Measurements from ENCODE around the gene ADCY7. TPM values are rescaled to one million over a fixed set of nuclear protein-coding genes. Genes with fewer than 3 reads are reported as not detected.

The ADCY7 gene
- total RNA-seq, 2 donors from 2014 or later = 67.5 to 97.1 TPM

DNA sequence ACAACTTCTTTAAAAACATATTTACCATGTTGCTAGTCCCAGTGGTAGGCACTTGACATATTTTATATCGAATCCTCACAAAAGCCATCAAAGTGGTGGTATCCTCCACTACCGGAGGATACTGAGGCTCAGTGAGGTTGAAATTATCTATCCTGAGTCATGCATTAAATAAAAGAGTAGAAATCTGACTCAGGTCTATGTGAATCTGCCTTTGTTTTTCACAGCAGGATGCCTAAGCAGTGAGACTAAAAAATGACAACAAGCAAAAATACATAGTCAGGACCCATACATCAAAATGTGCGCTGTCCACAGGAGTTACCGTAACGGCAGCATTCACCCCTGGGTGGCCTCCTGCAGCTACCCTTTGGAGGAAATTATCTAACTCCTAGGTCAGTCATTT lies 84.8 kb downstream of the ADCY7 start:
- peaks cover 4 to 8% of the 10 kb centered on the region in 2 donors for H3K9me3 Mint-ChIP-seq

GRCh38 chr16:50351952-50352351 lies 85.6 kb downstream of the ADCY7 start:
- peak overlapping the region in 1 of 2 donors; percentile 0 for H3K4me3 Mint-ChIP-seq
- peaks cover 21 to 39% of the 10 kb centered on the region in 2 donors for H3K36me3 Mint-ChIP-seq (ENCODE audit: insufficient read depth in 2 of 2)
- peaks cover 5% of the 10 kb centered on the region for H3K4me1 Mint-ChIP-seq (ENCODE audit: low read depth)
- H3K27ac Mint-ChIP-seq = peak overlapping the region; percentile 2
- no peaks in the 10 kb centered on the region for H3K27me3 Mint-ChIP-seq (ENCODE audit: low read depth)
- H3K9me3 Mint-ChIP-seq = peaks cover 4 to 8% of the 10 kb centered on the region in 2 donors
- DNase-seq = no peak
- ATAC-seq (replicated peaks in 1 of 2) = peak; percentile 56 to 97

More for the DNA sequence above, 84.8 kb downstream of the ADCY7 start:
- Mint-ChIP-seq H3K27me3 (ENCODE audit: low read depth) (no peaks in the 10 kb centered on the region), H3K4me1 (ENCODE audit: low read depth) (peaks cover 5% of the 10 kb centered on the region), H3K4me3 (no peak overlapping the region), H3K36me3 (ENCODE audit: insufficient read depth in 2 of 2) (peaks cover 27 to 41% of the 10 kb centered on the region in 2 donors), H3K27ac (no peak overlapping the region)
- ATAC-seq (replicated peaks in 1 of 2) (no peak), DNase-seq (no peak)

- H3K36me3 Mint-ChIP-seq (ENCODE audit: insufficient read depth in 2 of 2) = peaks cover 11 to 27% of the 10 kb centered on the region in 2 donors
- no peak for ATAC-seq (replicated peaks in 1 of 2)
- H3K27me3 Mint-ChIP-seq (ENCODE audit: low read depth) = no peaks in the 10 kb centered on the region
- H3K4me3 Mint-ChIP-seq = no peak overlapping the region
- no peak overlapping the region for H3K27ac Mint-ChIP-seq
- H3K9me3 Mint-ChIP-seq = peaks cover 2 to 4% of the 10 kb centered on the region in 2 donors
- H3K4me1 Mint-ChIP-seq (ENCODE audit: low read depth) = peaks cover 5% of the 10 kb centered on the region
- DNase-seq = no peak
Measured at GRCh38 chr16:50354082-50354481, 87.7 kb downstream of the ADCY7 start.

- peak overlapping the region; percentile 9 for H3K27ac Mint-ChIP-seq
- peaks cover 13% of the 10 kb centered on the region for H3K4me1 Mint-ChIP-seq (ENCODE audit: low read depth)
- H3K36me3 Mint-ChIP-seq (ENCODE audit: insufficient read depth in 2 of 2) = peaks cover 10 to 23% of the 10 kb centered on the region in 2 donors
- no peak overlapping the region for H3K4me3 Mint-ChIP-seq
- ATAC-seq (replicated peaks in 1 of 2) (no peak), DNase-seq (no peak)
- no peaks in the 10 kb centered on the region for H3K27me3 Mint-ChIP-seq (ENCODE audit: low read depth)
- no peaks in the 10 kb centered on the region for H3K9me3 Mint-ChIP-seq
Measured at GRCh38 chr16:50354629-50355456, 88.5 kb downstream of the ADCY7 start.

DNA sequence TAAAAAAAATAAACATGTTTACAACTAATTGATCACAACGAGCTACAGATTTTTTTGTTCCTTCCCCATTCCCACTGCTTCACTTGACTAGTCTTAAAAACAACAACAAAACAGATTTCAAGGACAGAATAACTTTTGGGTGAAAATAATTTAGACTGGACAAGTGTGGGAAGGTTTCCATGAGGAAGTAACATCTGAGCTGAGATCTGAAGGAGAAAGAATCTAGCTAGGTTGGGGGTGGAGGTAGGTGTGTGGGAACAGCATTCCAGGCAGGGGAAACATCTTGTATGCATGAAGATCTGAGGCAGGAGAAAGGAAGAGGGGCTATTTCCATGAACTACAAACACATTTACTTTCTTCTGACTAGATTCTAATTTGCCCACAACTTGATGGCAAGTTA lies 93.3 kb downstream of the ADCY7 start:
- no peaks in the 10 kb centered on the region for H3K9me3 Mint-ChIP-seq
- H3K4me1 Mint-ChIP-seq (ENCODE audit: low read depth) = peaks cover 32% of the 10 kb centered on the region
- no peak for ATAC-seq (replicated peaks in 1 of 2)
- no peaks in the 10 kb centered on the region for H3K27me3 Mint-ChIP-seq (ENCODE audit: low read depth)
- H3K27ac Mint-ChIP-seq = peak overlapping the region; percentile 77
- no peak for DNase-seq
- peaks cover 8 to 20% of the 10 kb centered on the region in 2 donors for H3K36me3 Mint-ChIP-seq (ENCODE audit: insufficient read depth in 2 of 2)
- peak overlapping the region in 1 of 2 donors; percentile 39 for H3K4me3 Mint-ChIP-seq

DNA sequence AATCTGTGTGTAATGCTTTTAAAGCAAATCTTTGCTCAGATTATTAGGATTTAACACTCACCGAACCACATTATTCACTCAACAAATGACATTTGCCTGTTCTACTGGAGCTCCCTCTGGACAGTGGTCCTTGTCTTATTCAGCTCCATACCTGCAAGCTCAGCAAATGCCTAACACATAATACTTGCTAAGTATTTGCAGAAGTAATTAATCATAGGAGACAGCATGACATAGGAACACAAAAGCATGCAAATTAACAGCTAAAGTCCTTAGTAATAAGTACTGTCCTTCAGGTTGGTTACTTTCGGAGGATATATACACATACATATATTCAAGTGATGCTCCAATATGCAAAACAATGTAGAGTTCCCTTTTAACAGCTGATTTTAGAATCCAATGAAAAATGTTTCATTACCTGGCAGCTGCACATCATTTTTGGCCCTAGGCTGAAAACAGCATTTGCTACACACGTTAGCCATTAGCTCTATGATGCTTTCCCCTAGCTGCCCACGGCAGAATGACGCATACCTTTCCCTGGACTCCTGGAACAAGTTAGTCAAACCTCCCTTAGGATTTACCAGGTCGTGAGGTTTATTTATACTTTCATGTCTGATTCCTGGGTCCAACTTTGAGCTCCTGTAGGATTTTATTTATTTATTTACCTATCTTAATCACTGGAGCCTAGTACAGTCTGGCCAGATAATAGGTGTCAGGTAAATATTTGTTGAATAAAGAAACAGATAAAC lies 93.9 kb downstream of the ADCY7 start:
- ATAC-seq (replicated peaks in 1 of 2) (no peak), DNase-seq (no peak)
- Mint-ChIP-seq H3K9me3 (no peaks in the 10 kb centered on the region), H3K4me1 (ENCODE audit: low read depth) (peaks cover 38% of the 10 kb centered on the region), H3K27ac (peak overlapping the region; percentile 77), H3K27me3 (ENCODE audit: low read depth) (no peaks in the 10 kb centered on the region), H3K36me3 (ENCODE audit: insufficient read depth in 2 of 2) (peaks cover 6 to 18% of the 10 kb centered on the region in 2 donors), H3K4me3 (no peak overlapping the region)

DNA sequence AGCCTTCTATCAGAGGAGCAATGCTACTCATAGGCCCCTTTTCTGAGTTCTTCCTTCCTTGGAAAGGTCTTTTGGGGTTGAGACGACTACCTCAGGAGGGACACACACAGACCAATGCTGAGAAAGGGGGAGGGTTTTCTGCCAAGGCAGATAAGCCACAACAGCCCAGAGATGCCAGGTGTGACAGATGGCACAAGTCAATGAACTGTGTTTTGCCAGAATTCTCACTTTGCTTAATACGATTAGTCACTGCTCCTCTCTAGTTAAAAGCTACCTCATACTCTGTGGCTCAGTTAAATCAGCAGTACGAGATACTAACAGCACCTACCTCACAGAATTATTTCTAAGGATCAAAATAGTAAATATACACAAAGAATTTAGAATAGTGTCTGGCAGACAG lies 94.4 kb downstream of the ADCY7 start:
- H3K4me3 Mint-ChIP-seq = no peak overlapping the region
- peaks cover 5 to 16% of the 10 kb centered on the region in 2 donors for H3K36me3 Mint-ChIP-seq (ENCODE audit: insufficient read depth in 2 of 2)
- no peak for DNase-seq
- H3K27ac Mint-ChIP-seq = peak overlapping the region; percentile 18
- H3K27me3 Mint-ChIP-seq (ENCODE audit: low read depth) = no peaks in the 10 kb centered on the region
- H3K9me3 Mint-ChIP-seq = no peaks in the 10 kb centered on the region
- ATAC-seq (replicated peaks in 1 of 2) = peak in 1 of 2 donors; percentile 50
- peaks cover 44% of the 10 kb centered on the region for H3K4me1 Mint-ChIP-seq (ENCODE audit: low read depth)

DNA sequence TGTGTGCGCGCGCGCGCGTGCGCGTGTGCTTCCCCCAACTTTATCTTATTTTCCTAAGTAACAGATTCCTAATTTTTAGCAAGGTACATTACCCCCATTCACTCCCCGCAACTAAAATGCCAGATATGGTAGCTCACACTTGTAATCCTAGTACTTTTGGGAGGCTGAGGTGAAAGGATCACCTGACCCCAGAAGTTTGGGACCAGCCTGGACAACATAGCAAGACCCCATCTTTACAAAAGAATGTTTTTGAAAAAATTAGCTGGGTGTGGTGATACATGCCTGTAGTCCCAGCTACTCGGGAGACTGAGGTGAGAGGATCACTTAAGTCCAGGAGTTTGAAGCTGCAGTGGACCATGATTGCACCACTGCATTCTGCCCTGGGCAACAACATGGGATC lies 97.3 kb downstream of the ADCY7 start:
- Mint-ChIP-seq H3K36me3 (ENCODE audit: insufficient read depth in 2 of 2) (peaks cover 8 to 24% of the 10 kb centered on the region in 2 donors), H3K9me3 (no peaks in the 10 kb centered on the region), H3K27ac (no peak overlapping the region), H3K27me3 (ENCODE audit: low read depth) (no peaks in the 10 kb centered on the region), H3K4me1 (ENCODE audit: low read depth) (peaks cover 67% of the 10 kb centered on the region), H3K4me3 (no peak overlapping the region)
- ATAC-seq (replicated peaks in 1 of 2) (no peak), DNase-seq (no peak)

DNA sequence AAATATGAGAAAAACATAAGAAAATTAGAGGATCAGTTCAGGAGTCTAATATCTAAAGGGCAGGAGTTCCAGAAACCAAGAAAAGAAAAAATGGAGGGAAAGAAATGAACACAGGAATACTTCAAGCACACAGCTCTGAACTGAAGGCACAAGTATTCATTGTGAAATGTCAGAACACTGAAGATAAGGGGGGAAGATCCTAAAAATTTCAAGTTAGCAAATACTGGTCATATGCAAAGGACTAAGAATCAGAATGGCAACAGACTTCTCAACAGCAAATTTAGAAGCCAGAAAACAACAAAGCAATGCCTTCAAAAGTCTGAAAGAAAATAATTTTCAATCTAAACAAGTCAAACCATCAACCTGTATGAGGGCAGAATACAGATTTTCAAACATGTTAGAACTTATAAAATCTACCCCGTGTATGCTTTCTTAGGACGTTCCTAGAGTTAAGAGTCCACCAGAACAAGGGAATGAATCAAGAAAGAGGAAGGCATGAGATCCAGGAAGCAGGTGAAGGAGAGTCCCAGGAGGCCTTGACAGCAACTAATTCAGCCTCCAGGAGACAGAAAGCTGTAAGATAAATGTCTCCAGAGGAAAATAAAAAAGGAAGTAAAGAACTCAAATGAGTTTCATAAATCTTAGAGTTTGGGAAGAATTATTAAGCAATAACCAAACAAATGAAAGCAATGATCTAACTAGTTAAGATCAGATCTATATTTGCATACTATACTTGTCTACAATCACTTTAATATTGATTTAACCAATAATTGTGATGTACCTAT lies 99.6 kb downstream of the ADCY7 start:
- Mint-ChIP-seq H3K4me1 (ENCODE audit: low read depth) (peaks cover 68% of the 10 kb centered on the region), H3K27ac (peak overlapping the region; percentile 72)
- ATAC-seq (replicated peaks in 1 of 2) = no peak

More for the DNA sequence above, 99.6 kb downstream of the ADCY7 start:
- Mint-ChIP-seq H3K27me3 (ENCODE audit: low read depth) (no peaks in the 10 kb centered on the region), H3K9me3 (no peaks in the 10 kb centered on the region), H3K36me3 (ENCODE audit: insufficient read depth in 2 of 2) (peaks cover 9 to 21% of the 10 kb centered on the region in 2 donors), H3K4me3 (peak overlapping the region; percentile 18 to 73)
- DNase-seq = no peak

Other genes with a start within 250 kb of the ADCY7 start
- gene CNEP1R1, start 241.3 kb upstream of the ADCY7 start, total RNA-seq = 10 to 100 TPM; 28.6 to 30.8 TPM
- gene HEATR3, start 200.6 kb upstream of the ADCY7 start, total RNA-seq = 10 to 100 TPM; 19.5 to 19.6 TPM
- gene TENT4B, start 113.2 kb upstream of the ADCY7 start, total RNA-seq = 10 to 100 TPM; 27.5 to 29.0 TPM
- 10 to 100 TPM; 74.8 to 84.2 TPM for gene BRD7, start 102.4 kb downstream of the ADCY7 start, total RNA-seq